Measurements from ENCODE around the gene CAMK2A. TPM values are rescaled to one million over a fixed set of nuclear protein-coding genes. Genes with fewer than 3 reads are reported as not detected.
A peak's percentile ranks its signal among the peaks of the same experiment; 100 is the strongest.

The CAMK2A gene
- total RNA-seq, 1 experiment from 2014 or later = not detected

DNA sequence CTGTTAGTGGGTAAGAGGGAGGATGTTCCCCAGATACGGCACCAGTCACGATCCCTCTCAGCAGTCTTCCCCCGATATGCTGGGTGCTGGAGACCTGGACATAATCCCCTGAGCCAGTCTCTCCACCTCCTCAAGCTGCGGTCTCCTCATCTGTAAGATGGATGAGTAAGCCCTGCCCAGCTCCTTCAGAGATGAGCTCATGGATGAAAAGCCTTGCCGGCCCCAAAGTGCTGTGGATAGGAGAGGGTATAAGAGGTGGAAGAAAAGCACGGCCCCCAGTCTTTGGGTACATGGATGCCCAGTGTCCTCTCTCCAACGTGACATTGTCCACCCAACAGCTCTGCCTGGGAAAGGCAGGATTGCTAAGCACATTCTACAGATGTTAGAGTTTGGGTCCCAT lies 4.5 kb downstream of the CAMK2A start:
- no peak for DNase-seq (ENCODE audit: extremely low read depth, low read depth)

DNA sequence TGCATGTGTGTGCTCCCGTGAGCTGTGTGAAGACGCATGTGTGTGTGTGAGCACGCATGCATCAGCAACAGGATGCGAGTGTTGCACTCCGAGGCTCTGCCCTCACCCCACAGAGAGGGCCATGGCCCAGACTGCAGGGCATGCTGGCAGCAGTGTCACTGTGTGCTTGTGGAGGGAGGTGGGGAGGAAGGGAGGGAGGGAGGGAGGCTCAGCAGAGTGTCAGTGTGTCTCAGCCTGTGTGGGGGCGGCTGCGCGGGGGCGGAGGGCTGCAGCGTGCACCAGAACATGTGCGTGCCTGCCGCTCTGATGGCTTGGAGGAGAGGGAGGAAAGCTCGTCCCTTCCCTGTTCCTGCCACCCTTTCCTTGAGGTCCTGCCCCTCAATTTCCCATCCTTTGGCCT lies 5.3 kb downstream of the CAMK2A start:
- DNase-seq (ENCODE audit: extremely low read depth, low read depth) = no peak

GRCh38 chr5:150283904-150284303 lies 5.7 kb downstream of the CAMK2A start:
- no peak for DNase-seq (ENCODE audit: extremely low read depth, low read depth)

- no peak for DNase-seq (ENCODE audit: extremely low read depth, low read depth)
These were observed 7.6 kb downstream of the CAMK2A start for GRCh38 chr5:150281987-150282386.

GRCh38 chr5:150279330-150280020 lies 10.1 kb downstream of the CAMK2A start:
- DNase-seq (ENCODE audit: extremely low read depth, low read depth) = no peak

DNA sequence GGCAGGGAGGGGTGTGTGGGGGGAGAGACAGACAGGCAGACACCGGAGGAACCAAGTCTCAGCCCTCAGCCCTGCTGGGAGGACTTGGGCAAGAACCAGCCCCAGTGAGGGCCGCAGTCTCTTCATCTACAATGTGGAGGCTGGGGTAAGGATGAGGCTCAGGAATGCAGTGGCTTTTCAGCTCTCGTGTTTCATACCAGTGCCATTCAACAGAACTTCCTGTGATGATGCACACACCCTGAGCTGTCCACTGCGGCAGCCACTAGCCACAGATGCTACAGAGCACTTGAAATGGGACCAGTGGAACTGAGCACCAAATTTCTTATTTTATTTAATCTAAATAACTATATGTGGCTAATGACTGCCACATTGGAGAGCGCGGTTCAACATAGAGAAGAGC lies 10.7 kb downstream of the CAMK2A start:
- DNase-seq (ENCODE audit: extremely low read depth, low read depth) = no peak

GRCh38 chr5:150278046-150278730 lies 11.4 kb downstream of the CAMK2A start:
- DNase-seq (ENCODE audit: extremely low read depth, low read depth) = no peak

DNA sequence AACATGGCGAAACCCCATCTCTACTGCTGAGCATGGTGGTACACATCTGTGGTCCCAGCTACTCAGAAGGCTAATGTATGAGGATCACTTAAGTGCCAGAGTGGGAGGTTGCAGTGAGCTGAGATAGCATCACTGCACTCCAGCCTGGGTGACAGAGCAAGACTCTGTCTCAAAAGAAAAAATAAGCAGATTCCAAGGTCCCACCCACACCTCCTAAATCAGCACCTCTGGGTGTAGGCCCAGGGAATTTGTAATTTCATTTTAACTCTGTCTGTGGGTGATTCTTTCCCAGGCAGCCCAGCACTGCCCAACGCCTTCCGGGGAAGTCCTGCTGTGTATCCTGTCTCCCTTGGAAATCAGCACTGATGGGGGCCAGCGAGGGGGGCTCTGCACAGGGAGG lies 12.5 kb downstream of the CAMK2A start:
- DNase-seq (ENCODE audit: extremely low read depth, low read depth) = no peak

DNA sequence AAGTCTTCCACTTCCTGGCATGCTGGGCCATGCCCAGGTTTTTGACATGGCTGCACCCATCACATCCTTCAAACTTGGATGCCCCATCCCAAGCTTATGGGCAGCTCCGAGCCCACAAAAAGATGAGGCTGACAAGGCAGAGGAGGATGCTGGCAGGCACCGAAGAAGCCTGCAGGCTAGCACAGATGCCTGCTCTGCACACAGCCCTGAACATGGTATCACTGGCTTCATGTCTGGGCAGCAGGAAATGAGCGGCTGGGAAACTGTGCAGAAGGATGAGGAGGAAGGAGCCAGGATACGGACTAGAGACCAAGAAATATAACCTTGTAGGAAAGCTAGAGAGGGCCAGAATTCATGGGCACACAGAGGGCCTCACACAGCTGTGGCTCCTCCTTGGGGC lies 14.8 kb downstream of the CAMK2A start:
- no peak for DNase-seq (ENCODE audit: extremely low read depth, low read depth)

GRCh38 chr5:150272531-150272930 lies 17.0 kb downstream of the CAMK2A start:
- peak; percentile 26 for DNase-seq (ENCODE audit: extremely low read depth, low read depth)

DNA sequence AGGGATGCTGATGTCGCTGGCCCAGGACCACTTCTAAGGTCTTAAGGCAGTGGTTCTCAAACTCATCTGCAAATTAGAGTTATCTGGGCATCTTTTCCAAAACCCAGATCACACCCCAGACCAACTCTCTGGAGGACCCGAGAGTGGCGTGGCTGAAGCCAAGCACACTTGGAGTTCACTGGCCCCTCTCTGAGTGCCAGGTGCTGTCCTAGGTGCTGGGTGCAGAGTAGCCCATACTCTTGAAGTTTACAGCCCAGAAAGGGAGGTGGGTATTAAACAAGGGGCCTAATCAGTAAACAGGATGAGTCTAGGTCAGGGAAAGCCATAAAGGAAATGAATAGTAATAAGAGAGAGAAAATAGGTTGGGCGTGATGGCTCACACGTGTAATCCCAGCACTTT lies 17.6 kb downstream of the CAMK2A start:
- no peak for DNase-seq (ENCODE audit: extremely low read depth, low read depth)

DNA sequence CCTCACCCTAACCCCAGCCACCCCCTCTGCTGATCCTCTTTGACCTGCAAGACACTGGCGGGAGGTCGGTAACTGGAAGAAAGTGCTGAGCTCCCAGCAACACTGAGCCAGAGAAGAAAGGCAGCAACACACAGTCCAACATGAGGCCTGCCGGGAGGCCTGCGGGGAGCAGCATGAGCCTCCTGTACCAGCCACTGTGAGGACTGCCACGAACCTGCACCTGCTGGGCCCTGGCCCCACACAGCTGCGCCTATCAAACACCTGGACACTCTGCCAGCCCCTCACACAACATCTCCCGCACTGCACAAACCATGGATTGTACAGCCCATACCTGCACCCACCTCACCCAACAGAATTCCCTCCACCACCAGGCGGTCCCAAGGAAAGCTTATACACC lies 18.3 kb downstream of the CAMK2A start:
- DNase-seq (ENCODE audit: extremely low read depth, low read depth) = no peak

DNA sequence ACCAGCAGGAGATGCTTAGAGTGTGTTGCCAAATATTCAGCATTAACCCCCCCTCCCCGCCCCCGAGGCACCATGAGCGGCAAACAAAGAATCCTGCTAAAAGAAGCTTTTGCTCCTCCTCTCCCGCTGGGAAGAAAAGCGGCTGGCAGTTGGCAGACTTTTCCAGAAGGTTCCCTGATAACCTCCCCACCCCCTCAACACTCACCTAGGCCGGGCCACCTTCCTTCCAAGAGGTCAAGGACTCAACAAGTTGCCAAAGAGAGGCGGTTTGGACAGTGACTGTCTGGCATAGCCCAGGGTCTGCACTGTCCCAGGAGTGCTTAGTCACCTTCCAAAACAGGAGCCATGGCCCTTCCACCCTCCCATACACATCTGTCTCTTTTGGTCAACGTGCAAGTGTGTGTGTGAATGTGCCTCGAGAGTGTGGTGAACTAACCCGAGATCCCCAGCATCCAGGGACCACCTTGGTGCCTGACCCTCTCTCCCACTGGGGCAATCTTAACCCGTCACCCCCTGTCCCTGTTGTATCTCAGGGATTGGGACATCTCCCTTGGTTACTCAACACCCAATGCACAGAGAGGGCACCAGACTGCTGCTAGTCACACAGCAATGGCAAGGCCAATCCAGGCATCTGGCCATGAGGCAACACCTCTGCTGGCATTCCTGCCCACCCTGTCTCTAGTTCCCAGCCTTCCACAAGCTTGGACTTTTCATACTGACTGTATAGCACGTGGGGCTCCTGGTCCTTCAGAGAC lies 18.9 kb downstream of the CAMK2A start:
- no peak for DNase-seq (ENCODE audit: extremely low read depth, low read depth)

- no peak for DNase-seq (ENCODE audit: extremely low read depth, low read depth)
These were observed 22.7 kb downstream of the CAMK2A start for GRCh38 chr5:150266871-150267291.

DNA sequence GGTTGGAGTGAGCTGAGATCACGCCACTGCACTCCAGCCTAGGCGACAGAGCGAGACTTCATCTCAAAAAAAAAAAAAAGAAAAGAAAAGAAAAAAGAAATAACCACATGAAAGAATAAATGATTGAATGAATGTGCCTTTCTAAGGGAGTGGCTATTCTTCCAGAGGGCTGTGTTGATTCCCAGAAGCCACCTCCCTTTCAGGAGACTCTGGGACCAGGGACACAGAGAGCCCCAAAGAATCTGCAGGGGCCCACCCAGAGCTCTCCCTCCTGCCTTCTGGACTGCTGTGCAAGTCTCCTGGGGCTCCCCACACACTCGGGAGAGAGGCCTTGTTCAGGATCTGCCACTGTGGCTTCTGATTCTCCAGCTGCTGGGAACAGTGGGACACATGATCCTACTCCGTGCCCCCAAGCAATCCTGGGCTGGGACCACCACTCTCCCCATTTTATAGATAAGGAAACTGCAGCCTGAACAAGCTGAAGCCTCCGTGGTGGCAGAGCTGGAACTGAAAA lies 23.6 kb downstream of the CAMK2A start:
- DNase-seq (ENCODE audit: extremely low read depth, low read depth) = no peak

- DNase-seq (ENCODE audit: extremely low read depth, low read depth) = no peak
These were observed 24.6 kb downstream of the CAMK2A start for GRCh38 chr5:150264667-150265603.

DNA sequence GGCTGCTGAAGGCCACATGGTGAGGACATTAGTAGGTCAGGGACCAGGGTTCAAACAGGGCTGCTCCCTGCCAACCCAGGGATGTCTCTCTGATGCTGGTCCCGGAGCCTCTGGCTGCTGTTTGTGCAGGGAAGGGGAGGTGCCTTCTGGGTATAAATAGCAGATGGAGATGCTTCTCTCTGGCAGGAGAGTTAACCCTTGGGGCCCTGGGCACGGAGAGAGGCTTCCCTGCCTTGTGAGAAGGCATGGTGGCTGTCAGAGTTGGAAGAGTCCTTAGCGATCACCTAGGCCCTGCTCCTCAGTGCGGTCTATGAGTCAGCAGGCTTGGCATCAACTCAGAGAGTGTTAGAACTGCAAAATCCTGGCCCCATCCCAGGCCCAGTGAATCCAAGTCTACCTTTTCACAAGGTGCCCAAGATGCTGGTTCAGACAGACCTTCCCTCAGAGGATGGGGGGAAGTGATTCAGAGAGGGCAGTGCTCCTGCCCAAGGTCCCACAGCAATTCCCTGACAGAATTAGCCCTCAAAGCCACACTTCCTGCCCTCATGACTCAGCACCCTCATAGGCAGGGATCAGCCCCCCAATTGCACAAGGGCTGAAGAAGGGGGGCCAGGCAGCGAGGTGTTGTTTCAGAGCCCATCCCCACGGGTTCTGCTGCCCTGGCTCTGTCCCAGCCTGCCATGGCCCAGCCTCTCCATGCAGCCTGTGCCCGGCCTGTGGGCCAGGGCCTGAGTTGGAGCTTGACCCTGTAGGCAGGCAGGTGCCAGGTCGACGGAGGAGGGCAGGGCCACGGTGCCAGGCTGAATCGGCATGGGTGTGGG lies 25.6 kb downstream of the CAMK2A start:
- DNase-seq (ENCODE audit: extremely low read depth, low read depth) = peak; percentile 44

- no peak for DNase-seq (ENCODE audit: extremely low read depth, low read depth)
These were observed 26.2 kb downstream of the CAMK2A start for GRCh38 chr5:150263375-150263775.

DNA sequence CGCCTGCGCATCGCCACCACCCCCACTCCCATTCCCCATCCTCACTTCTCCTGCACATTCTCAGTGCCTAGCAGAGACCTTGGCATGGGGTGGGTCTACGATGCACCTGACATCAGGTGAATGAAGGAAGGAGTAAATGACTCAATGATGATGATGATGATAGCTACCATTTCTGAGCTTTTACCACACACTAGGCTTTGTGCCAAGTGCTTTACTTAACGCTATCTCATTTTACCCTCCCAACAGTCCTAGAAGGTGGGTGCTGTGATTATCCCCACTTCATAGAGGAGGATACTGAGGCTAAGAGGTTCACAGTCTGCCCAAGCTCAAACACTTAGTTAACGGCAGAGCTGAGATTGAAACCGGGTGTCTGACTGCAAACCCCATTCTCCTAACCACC lies 27.1 kb downstream of the CAMK2A start:
- DNase-seq (ENCODE audit: extremely low read depth, low read depth) = no peak

GRCh38 chr5:150261231-150261630 lies 28.3 kb downstream of the CAMK2A start:
- DNase-seq (ENCODE audit: extremely low read depth, low read depth) = no peak
